Measurements from ENCODE around the gene CDC42EP5.

CDC42EP5 gene

GRCh38 chr19:54473071-54473891 lies at the start of gene CDC42EP5:
Gene CDC42EP5 (minus strand): TSS chr19:54473296. CDS start chr19:54465547, 7,749 bp downstream.
- Histone ChIP-seq H3K9me3 (no peaks in the 10 kb centered on the region), H3K27ac (no peak within 1 kb of the TSS), H3K4me1 (ENCODE audit: control insufficient read depth in 1 of 2, insufficient read depth in 1 of 2, low read depth in 1 of 2, low read length in 1 of 2) (no peaks in the 10 kb centered on the region), H3K36me3 (no peaks in the 10 kb centered on the region), H3K27me3 (peaks cover 96% of the 10 kb centered on the region), H3K4me3 (ENCODE audit: low read depth in 1 of 2, low read length in 1 of 2) (no peak within 1 kb of the TSS)
- TF ChIP-seq CTCF (IDR thresholded peaks at IDR 0.05), result no peak

DNA sequence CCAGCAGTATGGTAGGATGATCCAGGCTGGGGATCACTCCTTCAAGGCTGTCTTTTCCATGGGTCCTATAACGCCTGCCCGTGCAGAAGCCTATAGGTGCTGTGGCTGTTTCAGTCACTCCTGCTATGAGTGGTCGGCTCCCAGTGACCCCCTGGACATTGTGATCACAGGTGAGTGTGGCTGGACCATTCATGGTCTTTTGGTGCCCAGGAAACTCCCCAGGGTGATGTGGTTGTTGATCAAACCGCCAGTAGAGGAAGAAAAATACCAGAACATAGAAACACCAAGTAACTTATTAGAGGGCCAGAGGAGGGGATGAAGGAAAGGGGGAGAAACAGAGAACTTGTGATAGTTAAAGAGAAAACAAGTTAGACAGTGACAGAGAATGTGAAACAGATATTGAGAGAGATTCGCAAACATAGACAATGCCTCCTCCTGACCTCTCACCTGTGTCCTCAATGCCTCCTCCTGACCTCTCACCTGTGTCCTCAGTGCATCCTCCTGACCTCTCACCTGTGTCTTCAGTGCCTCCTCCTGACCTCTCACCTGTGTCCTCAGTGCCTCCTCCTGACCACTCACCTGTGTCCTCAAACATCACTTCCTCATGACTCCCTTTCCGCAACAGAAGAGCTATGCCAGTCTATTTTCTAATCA lies 48.9 kb upstream of the CDC42EP5 start:
- Histone ChIP-seq H3K9me3 (no peaks in the 10 kb centered on the region), H3K36me3 (no peaks in the 10 kb centered on the region), H3K4me1 (ENCODE audit: control insufficient read depth in 1 of 2, insufficient read depth in 1 of 2, low read depth in 1 of 2, low read length in 1 of 2) (peaks cover 3 to 6% of the 10 kb centered on the region in 2 experiments), H3K27me3 (peaks cover 88% of the 10 kb centered on the region), H3K27ac (no peak overlapping the region), H3K4me3 (ENCODE audit: low read depth in 1 of 2, low read length in 1 of 2) (no peak overlapping the region)
- TF ChIP-seq CTCF (IDR thresholded peaks at IDR 0.05), result no peak

DNA sequence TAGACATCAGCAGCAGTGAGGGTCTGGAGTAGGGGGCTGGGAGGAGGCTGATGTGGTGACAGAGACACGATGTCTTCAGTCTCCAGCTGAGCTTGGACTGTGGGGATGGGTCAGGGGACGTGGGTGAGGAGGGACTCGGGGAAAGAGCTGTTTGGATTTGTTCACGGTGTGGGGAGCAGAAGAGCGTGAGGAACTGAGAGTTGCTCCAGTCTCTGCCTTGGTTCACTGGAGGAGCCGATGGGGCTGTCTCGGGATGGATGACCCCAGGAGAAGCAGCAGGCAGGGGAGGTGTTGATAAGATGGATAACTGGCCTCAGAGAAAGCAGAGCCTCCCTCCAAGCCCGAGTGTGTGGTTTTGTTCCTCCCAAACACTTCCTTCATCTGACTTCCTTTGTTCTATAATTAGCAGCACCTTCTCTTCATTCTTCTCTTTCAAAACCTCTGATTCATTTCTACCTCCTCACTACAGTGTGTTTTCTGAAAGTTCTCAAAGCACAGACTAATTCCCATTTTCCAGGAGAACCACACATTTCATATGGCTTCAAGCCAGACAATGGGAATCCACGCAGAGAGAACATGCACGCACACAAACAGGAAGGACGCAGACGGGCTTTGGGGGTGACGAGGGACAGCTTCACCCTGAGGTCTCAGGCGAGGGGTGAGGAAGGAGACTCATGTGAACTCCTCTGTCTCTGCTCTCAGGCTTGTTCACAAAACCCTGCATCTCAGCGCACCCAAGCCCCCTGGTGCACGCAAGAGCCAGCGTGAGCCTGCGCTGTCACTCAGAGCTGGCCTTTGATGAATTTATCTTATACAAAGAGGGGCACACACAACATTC lies 48.1 kb upstream of the CDC42EP5 start:
- Histone ChIP-seq H3K9me3 (no peaks in the 10 kb centered on the region), H3K4me1 (ENCODE audit: control insufficient read depth in 1 of 2, insufficient read depth in 1 of 2, low read depth in 1 of 2, low read length in 1 of 2) (peaks cover 3 to 6% of the 10 kb centered on the region in 2 experiments), H3K27me3 (peaks cover 90% of the 10 kb centered on the region), H3K27ac (no peak overlapping the region), H3K4me3 (ENCODE audit: low read depth in 1 of 2, low read length in 1 of 2) (no peak overlapping the region), H3K36me3 (no peaks in the 10 kb centered on the region)
- no peak for TF ChIP-seq CTCF (IDR thresholded peaks at IDR 0.05)

DNA sequence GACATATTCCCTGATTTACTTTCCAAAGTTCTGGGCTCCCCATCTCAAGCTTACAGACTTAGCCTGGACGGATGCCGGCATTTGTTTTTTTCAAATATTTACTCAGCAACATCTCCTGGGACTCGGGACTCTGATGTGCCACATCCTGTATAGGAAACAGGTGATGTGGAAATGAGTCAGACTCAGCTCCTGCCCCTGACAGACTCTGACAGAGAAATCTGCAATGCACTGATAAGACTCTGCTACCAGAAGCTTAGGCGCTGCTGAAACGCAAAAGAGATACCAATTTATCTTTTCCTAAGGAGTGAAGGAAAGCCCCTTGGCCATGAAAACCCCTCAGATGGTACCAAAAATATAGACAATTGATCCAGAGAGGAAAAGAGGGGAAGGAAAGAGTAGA lies 45.7 kb upstream of the CDC42EP5 start:
- Histone ChIP-seq H3K36me3 (no peaks in the 10 kb centered on the region), H3K27me3 (peaks cover 94% of the 10 kb centered on the region), H3K4me1 (ENCODE audit: control insufficient read depth in 1 of 2, insufficient read depth in 1 of 2, low read depth in 1 of 2, low read length in 1 of 2) (peaks cover 3 to 6% of the 10 kb centered on the region in 2 experiments), H3K4me3 (ENCODE audit: low read depth in 1 of 2, low read length in 1 of 2) (no peak overlapping the region), H3K9me3 (no peaks in the 10 kb centered on the region), H3K27ac (no peak overlapping the region)
- no peak for TF ChIP-seq CTCF (IDR thresholded peaks at IDR 0.05)

DNA sequence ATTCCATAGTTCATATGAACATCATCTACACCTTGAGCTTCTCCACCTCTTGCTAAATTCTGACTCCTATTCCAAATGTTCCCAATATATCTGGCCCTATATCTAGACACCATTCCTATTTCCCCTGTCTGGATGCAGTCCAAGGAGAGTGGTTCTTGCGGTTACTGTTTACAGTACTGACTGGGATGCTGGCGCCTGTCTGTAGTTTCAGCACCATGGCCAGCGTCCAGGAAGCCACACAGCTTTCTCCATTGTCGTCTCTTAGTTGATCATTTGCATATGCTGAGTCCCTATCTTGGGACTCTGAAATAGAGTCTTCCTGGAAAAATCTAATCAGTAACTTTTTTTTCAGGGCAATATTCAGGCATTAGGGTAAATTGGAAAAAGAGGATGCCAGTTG lies 44.4 kb upstream of the CDC42EP5 start:
- Histone ChIP-seq H3K9me3 (no peaks in the 10 kb centered on the region), H3K4me1 (ENCODE audit: control insufficient read depth in 1 of 2, insufficient read depth in 1 of 2, low read depth in 1 of 2, low read length in 1 of 2) (peaks cover 3 to 6% of the 10 kb centered on the region in 2 experiments), H3K27me3 (peaks cover 89% of the 10 kb centered on the region), H3K27ac (no peak overlapping the region), H3K4me3 (ENCODE audit: low read depth in 1 of 2, low read length in 1 of 2) (no peak overlapping the region), H3K36me3 (no peaks in the 10 kb centered on the region)
- no peak for TF ChIP-seq CTCF (IDR thresholded peaks at IDR 0.05)

Measured in neutrophil (primary cell).